Measurements from ENCODE around the gene BCL11B.

GRCh38 chr14:99156814-99157213 lies 115.2 kb downstream of the BCL11B start:
- no peak for TF ChIP-seq CTCF (IDR thresholded peaks at IDR 0.05)
- no peak for TF ChIP-seq POLR2A (IDR thresholded peaks at IDR 0.05)
